ENCODE data around the gene C13orf46. TPM values are rescaled to one million over a fixed set of nuclear protein-coding genes. Genes with fewer than 3 reads are reported as not detected.

The C13orf46 gene
- total and polyA plus RNA-seq, 4 donors: 0.10 to 0.17 TPM; not detected in 2

DNA sequence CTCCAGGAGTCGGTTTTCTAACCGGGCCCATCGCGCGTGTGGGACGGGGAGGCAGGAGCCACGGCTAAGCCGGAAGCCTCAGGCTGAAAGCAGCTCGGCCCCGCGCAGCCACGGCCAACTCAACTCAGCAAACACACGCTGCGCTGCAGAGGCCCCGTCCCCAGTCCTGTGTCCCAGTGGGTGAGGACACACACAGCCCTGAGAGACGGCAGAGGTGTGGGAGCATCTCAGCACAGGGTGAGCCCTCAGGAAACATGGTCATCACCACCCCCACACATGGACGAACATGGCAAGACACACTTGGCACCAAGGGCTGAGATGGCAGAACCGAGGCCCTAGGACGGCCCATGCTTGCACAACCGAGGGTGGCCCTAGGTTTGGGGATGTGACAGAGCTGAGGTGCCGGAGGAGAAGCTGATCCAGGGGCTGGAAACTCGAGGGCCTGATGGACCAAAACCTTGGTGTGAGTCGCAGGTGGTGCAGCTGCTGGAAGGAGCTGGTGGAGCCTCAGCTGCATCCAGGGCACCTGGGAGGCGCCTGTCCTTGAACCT, 29.0 kb upstream of the C13orf46 start (continued):
- TF ChIP-seq, protein P1, sequence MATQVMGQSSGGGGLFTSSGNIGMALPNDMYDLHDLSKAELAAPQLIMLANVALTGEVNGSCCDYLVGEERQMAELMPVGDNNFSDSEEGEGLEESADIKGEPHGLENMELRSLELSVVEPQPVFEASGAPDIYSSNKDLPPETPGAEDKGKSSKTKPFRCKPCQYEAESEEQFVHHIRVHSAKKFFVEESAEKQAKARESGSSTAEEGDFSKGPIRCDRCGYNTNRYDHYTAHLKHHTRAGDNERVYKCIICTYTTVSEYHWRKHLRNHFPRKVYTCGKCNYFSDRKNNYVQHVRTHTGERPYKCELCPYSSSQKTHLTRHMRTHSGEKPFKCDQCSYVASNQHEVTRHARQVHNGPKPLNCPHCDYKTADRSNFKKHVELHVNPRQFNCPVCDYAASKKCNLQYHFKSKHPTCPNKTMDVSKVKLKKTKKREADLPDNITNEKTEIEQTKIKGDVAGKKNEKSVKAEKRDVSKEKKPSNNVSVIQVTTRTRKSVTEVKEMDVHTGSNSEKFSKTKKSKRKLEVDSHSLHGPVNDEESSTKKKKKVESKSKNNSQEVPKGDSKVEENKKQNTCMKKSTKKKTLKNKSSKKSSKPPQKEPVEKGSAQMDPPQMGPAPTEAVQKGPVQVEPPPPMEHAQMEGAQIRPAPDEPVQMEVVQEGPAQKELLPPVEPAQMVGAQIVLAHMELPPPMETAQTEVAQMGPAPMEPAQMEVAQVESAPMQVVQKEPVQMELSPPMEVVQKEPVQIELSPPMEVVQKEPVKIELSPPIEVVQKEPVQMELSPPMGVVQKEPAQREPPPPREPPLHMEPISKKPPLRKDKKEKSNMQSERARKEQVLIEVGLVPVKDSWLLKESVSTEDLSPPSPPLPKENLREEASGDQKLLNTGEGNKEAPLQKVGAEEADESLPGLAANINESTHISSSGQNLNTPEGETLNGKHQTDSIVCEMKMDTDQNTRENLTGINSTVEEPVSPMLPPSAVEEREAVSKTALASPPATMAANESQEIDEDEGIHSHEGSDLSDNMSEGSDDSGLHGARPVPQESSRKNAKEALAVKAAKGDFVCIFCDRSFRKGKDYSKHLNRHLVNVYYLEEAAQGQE (IDR thresholded peaks at IDR 0.05): no peak
- TF ChIP-seq HNF4A (conservative IDR thresholded peaks at IDR 0.05): no peak
- TF ChIP-seq JUND (IDR thresholded peaks at IDR 0.05): no peak
- no peak for TF ChIP-seq RXRA (IDR thresholded peaks at IDR 0.05)

DNA sequence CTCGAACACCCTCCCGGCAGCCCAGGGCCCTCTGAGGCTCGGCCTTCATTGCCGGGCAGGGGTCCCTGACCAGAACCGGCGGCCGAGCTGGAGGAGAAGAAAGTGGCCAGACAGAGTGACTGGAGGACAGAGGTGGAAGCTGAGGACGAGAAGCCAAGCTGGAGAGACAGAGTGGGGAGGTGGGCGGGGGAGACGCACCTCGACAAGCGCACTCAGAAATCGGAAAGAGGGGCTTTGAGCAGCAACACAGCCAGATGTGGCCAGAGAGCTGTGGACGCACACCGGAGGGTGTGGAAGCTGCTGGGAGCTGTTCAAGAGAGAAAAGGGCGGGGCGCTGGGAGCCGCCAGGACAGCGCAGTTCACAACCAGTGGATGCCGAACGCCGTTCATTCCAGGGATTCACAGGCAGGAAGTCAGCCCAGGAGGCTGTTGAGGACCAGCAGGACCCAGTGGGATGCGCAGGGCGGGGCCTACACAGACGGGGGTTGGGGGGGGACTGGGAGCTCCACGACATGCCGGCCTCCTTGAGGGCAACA, 28.2 kb upstream of the C13orf46 start:
- 85% methylated on average over 27 of the region's 27 CpGs for WGBS
- no peaks in the 10 kb centered on the region for H3K9me3 ChIP-seq (ENCODE audit: control insufficient read depth in 4 of 4, low read length in 3 of 4)
- H3K36me3 ChIP-seq (ENCODE audit: control insufficient read depth in 4 of 4, insufficient read depth in 3 of 4, low read depth in 1 of 4, low read length in 3 of 4): no peaks in the 10 kb centered on the region
- DNase-seq (ENCODE audit: low spot score): no peak
- no peaks in the 10 kb centered on the region for H3K27me3 ChIP-seq (ENCODE audit: control insufficient read depth in 4 of 4, insufficient read depth in 4 of 4, low read length in 3 of 4)
- H3K27ac ChIP-seq (ENCODE audit: low read depth in 1 of 2, low read length in 2 of 2): no peak overlapping the region
- no peak for TF ChIP-seq GABPA (IDR thresholded peaks at IDR 0.05 in 1 of 2, conservative IDR thresholded peaks at IDR 0.05 in 1 of 2)
- no peak for TF ChIP-seq FOXA2 (IDR thresholded peaks at IDR 0.05)
- TF ChIP-seq, protein P2, sequence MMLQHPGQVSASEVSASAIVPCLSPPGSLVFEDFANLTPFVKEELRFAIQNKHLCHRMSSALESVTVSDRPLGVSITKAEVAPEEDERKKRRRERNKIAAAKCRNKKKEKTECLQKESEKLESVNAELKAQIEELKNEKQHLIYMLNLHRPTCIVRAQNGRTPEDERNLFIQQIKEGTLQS (IDR thresholded peaks at IDR 0.05): no peak
- H3K9ac ChIP-seq (ENCODE audit: low read depth in 1 of 2, low read length in 2 of 2): no peak overlapping the region
- H3K4me3 ChIP-seq (ENCODE audit: low read depth in 1 of 3, low read length in 3 of 3): no peak overlapping the region
- no peaks in the 10 kb centered on the region for H3K4me1 ChIP-seq (ENCODE audit: control insufficient read depth in 4 of 4, insufficient read depth in 4 of 4, low read length in 3 of 4)

DNA sequence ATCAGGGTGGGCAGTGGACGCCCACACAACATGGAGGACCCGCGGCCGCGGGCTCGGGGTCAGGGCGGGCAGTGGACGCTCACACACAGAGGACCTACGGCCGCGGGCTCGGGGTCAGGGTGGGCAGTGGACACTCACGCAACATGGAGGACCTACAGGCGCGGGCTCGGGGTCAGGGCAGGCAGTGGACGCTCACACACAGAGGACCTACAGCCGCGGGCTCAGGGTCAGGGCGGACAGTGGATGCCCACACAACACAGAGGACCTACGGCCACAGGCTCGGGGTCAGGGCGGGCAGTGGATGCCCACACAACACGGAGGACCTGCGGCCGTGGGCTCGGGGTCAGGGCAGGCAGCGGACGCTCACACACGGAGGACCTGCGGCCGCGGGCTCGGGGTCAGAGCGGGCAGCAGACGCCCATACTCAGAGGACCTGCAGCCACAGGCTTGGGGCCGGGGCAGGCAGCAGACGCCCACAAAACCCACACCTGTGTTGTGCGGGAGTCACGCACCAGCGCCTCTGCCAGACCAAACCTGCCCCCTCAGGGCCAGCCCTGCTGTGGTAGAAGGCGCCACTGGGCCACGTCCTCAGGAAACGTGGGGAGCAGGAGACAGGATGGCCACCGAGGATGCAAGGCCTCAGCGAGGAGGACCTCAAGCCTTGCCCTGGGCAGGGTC, 27.6 kb upstream of the C13orf46 start:
- no peaks in the 10 kb centered on the region for H3K4me1 ChIP-seq (ENCODE audit: control insufficient read depth in 4 of 4, insufficient read depth in 4 of 4, low read length in 3 of 4)
- H3K36me3 ChIP-seq (ENCODE audit: control insufficient read depth in 4 of 4, insufficient read depth in 3 of 4, low read depth in 1 of 4, low read length in 3 of 4): no peaks in the 10 kb centered on the region
- no peaks in the 10 kb centered on the region for H3K27me3 ChIP-seq (ENCODE audit: control insufficient read depth in 4 of 4, insufficient read depth in 4 of 4, low read length in 3 of 4)
- TF ChIP-seq, protein P1 (IDR thresholded peaks at IDR 0.05): no peak
- TF ChIP-seq RAD21 (IDR thresholded peaks at IDR 0.05) (no peak), HNF4A (conservative IDR thresholded peaks at IDR 0.05) (no peak), HNF4G (IDR thresholded peaks at IDR 0.05) (no peak)
- H3K27ac ChIP-seq (ENCODE audit: low read depth in 1 of 2, low read length in 2 of 2): no peak overlapping the region
- DNase-seq (ENCODE audit: low spot score): no peak
- WGBS: 94% methylated on average over 46 of the region's 46 CpGs
- H3K4me3 ChIP-seq (ENCODE audit: low read depth in 1 of 3, low read length in 3 of 3): no peak overlapping the region
- no peak overlapping the region for H3K9ac ChIP-seq (ENCODE audit: low read depth in 1 of 2, low read length in 2 of 2)
- H3K9me3 ChIP-seq (ENCODE audit: control insufficient read depth in 4 of 4, low read length in 3 of 4): no peaks in the 10 kb centered on the region
